Retina (tissue), 1 donor: ENCODE data around the gene IGSF3.
"Not testable (repeated sequence)": the region's sequence is repeated elsewhere in the genome, so short reads cannot be mapped to it uniquely, and the experiment has no call there.

Source experiments
- DNase-seq: peaks from one replicate; pipeline ENCODE4 v3.0.0-alpha.2; 2016

IGSF3 gene

DNA sequence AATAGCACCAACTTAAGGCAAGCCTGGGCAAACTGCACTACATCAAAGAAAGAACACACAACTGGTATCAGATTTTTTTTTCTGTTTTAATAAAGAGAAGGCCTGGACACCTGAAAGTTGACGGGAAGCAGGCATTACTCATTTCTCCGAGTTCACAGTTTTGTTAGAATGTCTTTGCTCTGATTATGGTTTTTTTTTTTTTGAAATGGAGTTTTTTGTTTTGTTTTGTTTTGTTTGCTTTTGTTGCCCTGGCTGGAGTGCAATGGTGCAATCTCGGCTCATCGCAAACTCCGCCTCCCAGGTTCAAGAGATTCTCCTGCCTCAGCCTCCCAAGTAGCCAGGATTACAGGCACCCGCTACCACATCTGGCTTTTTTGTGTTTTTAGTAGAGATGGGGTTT lies 9.7 kb downstream of the IGSF3 start:
- DNase-seq: not testable (repeated sequence)

DNA sequence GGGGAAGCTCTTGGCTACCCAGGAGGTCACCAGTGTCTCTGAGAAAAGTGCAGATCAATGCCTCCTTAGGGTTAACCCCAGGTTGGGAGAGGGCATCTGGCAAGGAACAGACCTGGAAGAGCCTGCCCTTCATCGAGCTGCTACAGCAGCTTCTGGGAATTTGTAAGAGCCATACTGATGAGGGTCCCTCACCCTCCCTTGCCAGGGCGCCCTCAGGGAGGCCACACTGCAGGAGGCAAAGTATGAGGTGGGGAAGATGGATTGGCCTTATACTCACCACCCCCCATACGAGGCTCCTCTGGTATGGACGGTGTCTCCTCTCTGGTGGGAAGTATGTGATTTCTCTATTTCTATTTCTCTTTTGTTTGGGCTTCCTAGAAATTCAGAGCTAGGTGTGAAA lies 13.2 kb downstream of the IGSF3 start:
- no peak for DNase-seq

DNA sequence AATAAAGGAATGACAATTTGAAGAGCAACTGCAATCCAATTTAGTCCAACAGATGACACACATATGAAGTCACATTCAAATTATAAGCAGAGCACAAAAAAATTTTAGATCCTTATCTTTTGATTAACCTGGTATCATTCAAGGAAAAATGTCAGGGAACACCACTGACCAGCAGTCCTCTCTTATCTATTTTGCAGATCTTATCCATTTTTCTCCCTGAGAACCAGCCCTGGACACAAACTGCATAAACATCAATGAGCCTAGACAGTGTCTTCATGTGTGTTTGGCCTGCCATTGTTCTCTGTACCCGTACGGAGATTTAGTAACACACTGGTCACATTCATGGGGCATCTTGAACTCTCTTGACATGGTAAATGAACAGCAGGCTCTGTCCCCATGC lies 14.9 kb downstream of the IGSF3 start:
- not testable (repeated sequence) for DNase-seq

DNA sequence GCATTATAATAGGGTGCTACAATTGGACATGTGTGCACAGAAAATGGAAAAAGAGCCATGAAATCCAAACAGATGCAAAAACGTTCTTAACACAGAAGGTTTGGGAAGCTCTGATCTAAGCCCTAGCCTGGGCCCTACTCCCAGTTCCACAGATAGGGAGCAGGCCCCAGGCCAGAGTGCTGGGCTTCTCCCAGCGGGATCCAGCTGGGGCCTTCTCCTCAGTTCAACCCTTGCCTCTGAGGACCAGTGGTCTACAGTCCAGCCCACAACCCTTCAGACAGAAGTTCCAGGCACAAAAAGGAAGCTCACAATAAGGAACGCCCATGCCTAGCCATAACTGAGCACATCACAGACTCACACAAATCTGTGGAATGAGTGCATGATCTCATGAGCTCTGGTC lies 16.8 kb downstream of the IGSF3 start:
- not testable (repeated sequence) for DNase-seq

DNA sequence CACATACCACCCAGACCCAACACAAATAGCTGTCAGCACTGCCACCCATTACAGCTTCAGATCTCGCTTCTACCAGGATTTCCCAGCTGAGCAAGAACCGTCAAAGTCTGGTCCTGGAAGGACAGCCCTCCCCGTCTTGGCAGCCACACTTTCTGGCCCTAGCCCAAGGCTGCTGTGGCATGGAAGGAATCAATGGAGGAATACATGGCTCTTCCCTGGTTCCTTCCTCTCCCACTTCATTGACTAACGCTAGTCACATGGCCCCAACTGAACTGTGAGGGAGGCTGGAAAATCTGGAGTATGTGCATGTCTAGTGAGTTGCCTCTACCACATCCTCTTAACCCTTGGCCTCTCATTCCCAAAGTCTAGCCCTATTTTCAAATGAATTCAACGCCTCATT lies 18.5 kb downstream of the IGSF3 start:
- not testable (repeated sequence) for DNase-seq

DNA sequence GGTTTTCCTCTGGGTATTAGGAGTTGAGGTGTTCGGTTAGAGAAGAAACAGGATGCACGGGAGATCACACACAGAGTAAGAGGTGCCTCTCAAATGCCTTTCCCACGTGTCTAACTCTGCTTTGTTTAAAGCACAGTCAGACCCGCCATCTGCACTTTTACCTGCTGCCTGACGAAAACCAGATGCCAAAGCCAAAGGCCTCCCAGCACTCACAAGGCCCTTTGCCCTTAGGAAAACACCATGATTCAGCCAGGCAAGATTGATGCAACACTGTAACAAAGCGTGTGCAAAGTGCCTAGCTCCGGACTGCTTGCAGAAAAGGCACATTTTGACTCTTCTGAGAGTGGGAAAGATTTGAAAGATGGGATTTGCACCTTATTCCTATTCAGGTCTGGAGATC lies 19.2 kb downstream of the IGSF3 start:
- not testable (repeated sequence) for DNase-seq

DNA sequence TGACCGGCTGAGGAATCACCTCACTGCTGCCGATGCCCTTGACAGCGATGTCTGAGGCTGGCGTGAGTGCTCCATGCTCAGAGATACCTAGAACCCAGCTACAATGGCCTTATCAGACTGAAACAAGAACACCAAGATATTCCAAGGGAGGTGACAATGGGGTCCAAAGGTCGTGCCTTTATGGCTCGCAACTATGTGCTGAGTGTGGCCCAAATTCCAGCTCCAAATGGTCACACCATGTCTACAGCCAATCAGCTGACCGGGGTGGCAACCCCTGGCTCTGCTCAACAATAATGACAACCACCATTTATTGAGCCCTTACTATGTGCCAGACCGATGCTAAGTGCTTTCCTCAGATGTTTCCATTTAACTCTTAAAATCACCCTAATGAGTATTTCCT lies 20.3 kb downstream of the IGSF3 start:
- not testable (repeated sequence) for DNase-seq

DNA sequence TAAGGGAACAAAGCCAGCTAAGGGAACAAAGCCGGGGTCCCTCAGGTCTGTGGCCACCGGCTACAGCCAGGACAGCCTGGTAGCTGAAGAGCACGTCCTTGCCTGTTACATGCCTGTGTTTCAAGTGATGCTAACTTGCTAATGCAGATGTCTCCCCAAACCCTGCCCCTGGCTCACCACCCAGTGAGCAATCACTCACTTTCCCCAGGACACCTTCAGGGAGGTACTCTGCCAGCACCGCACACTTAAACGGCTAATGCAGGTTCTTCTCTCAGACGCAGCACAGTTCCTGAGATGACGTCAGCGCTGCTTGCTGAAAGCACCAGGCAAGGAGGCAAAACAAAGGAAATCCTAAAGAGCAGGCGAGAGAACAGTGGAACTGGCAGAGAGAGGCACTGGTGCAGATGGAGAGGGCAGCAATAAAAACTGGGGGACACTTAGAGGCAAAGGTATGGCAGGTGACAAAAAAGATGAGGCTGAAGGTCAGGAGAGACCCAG lies 20.8 kb downstream of the IGSF3 start:
- DNase-seq: peak; percentile 57

DNA sequence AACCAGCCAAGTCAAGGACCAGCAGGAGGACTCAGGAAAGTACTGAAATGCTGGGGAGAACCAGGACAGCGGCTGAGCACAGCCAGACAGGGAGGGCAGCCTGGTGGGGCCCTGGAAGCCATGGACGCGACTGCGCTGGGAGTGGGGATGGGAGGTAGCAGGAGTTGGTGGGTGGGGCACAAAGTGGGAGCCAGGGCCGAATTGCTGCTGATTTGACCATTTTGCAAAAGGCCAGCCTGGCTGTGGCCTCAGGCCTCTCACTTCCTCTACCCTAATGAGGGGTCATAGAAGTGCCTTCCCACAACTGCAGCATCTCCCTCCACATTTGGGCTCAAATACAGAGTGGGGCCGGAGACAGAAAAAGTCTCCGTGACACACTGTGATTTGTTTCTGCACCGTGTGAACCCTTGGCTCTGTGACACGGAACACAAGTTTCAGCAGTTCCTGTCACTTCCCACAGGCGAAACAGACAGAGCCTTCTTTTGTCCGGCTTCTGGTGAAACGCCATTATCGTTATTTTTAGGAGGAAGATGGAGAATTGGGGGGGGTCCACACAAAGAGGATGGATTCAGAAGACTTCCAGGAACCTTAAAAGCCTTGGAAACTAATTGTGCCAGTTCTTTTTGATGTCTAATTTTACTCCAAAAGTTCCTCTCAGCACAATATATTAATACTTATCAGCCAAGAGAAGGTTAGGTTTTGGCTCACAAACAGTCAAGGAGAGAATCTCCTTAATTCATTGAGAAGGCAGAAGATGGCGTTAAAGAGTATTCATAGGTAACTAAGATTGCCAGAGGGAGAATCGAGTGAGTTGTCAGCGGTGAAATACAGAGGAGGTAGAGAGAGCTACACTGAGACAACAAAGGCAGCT lies 21.5 kb downstream of the IGSF3 start:
- peak; percentile 26 for DNase-seq

DNA sequence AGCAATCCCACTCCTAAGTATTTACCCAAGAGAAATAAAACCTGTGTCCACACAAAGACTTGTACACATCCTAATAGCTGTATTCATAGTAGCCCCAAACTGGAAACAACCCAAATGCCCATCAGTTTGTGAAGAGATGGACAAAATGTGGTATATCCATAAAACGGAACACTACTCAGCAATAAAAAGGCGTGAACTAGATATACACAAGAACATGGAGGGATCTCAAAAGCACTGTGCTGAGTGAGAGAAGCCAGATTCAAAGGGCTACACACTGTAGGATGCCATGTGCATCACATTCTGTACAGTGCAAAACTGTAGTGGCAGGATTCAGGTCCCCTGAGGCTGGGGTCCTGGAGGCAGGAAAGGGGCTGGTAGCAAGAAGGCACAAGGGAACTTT lies 22.5 kb downstream of the IGSF3 start:
- DNase-seq: not testable (repeated sequence)

DNA sequence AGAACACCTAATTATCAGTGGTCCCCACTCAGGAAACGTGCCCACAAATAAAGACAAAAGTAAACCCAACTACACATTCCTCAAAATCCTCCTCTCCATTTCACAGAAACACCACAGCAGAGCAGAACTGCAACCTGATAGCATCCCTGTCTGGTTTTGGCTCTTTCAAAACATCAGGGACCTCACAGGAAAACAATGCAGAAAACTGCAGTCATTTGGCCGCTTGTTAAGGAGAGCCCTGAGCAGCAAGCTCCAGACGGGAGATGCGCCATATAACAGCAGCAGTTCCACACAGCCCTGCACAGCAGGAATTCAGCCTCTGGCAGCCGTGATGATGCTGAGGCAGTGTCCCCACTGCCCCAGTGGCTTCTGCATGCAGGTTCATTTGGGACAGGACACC lies 23.4 kb downstream of the IGSF3 start:
- DNase-seq: not testable (repeated sequence)

DNA sequence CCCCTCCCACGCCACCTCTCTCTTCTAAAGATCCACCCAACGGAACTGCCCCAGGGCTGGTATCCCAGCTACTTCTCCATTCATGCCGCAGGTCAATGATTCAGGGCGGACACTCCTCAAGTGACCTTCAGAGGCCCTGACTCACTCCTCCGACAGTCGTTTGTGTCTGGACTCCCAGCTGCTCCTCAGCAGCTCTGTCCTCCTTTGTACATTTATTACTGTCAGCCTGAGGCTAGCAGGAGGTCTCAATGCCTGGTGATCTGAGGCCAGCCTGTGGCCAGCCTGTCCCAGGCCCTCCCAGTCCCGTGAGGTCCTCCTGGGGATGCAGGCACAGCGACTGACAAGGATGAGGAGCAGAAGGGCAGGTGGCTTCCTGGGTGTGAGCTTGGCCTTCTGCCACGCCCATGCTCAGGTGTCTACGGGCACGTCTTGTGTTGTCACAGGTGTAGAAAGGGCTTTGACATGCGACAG lies 24.2 kb downstream of the IGSF3 start:
- peak; percentile 14 for DNase-seq

DNA sequence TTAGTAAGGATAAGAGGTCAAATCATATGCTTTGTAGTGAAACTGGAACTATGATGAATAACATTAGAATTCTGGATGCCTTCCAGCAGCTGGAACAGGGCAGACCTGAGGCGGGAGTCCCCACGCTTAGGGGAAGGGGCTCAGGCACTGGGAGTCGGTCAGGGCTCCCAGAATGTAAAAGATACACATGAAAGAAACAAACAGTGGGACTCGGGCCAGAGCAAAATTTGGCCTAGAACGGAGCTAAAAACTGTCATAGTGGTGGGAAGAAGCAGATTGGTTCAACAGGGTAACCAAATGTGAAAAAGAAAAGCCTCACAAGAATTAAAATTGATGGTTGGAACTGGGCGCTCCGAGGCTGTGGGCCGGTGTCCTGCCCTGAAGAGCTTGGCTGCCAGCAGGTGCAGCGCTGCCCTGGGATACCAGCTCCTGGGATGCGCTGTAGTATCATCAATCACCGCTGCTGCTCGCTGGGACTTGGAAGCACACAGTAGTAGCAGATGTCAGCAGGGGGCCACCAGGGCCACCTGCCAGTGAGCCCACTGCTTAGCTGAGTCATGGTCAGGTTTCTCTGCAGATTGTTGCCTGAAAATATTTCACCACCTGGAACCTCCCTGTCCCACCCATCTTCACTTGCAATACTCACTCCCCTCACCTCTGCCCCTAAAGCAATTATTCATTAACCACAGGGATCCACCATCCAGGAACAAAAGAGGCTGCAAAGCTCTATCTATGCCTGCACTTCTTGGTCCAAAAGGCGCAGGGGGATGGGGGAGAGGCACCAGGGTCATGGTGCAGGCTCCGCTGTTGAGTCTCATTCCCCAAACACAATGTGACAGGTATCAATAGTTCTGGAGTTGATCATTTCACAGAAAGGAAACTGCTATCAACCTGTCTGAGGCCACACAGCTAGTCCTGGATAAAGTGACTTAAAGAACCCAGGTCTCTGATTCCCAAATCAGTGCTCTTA lies 24.9 kb downstream of the IGSF3 start:
- peak; percentile 16 for DNase-seq

DNA sequence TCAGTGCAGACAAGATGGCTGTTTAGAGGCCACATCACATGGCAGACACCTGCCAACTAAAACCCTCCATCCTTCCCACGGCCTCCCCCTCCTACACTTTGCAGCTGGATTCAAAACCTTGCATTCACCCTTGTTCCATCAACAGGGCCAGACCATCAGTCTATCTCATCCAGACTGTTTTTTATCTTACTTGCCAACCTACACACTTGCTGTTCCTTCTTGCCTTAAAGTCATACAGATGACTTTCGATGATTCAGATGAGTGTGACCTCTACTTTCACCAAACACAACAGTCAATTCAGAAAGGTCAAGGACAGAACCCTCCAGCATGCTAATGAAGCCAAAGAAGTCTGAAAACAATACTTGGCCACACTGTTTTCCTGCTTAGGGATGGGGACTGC lies 29.9 kb downstream of the IGSF3 start:
- DNase-seq: not testable (repeated sequence)

DNA sequence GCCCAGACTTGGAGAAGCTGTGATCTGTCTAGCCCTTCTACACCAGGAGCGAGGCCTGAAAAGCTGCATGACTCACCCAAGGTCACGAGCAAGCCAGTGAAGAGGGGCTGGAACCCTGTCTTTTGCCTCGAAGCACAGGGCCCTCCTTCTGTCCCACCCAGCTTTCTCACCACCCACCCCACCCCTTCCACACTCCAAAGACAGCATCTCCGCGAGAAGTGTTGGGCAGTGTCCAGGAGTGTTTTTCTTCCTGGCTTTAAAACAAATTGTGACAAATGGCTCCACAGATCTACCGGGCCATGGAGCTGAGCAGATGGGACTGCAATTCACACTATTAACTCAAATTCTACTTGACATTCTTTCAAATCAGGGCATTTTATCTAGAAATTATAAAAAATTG lies 30.9 kb downstream of the IGSF3 start:
- not testable (repeated sequence) for DNase-seq

DNA sequence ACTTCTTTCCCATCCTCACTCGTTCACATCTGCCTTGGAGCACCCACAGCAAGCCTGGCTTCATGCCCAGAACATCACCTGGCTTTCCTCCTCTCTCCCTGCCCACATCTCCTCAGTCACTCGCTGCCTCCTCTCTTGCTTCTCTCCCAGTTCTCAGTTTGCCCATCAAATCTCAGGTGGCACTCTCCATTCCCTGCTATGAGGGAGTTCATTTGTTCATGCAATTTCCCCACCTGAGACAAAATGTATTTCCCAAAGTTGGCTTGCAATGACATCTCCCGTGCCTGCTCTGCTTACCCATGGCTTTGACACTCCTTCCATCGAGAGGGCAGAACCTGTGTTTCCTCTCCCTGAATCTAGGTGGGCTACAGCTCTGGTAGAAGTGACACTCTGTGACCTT lies 33.1 kb downstream of the IGSF3 start:
- DNase-seq: not testable (repeated sequence)

DNA sequence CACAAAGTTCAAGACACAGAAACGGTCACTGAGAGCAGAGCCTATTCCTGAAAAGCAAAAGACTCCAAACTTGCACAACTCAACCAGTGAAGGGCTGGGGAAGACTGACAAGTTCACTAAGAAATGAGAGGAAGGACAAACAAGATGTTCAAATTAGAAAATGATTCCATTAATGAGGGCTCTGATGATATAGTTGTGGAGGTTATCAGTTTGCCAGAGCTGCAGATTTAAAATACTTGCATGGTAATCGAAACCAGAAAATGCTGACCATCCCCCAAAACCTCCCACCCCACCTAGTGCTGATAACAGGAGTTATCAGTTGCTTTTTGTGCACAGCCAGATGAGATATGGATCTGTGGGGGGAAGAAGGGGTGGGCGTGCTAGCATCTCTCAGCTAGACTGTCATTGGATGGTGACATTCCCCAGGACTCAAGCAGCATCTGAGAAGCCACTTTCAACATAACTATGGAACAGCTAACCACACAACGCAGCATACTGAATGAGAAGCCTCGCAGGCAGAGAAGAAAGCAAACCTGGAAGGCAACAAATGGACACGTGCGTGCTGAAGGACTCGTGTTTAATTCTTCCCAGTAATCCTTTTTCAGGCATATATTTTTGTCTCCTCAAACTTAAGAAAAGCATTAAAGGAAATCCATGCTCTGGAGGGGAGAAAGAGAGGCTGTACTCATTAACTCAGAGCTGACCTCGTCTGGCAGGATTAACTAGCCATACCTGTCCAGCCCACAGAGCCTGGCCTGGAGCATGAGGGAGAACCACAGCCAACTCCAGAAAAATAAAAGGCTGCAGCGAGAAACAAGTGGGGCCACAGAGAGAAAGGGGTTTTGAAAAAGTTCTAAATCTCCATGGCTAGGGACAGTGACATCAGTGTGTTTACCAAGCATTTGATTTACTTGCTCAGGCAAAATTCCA lies 35.3 kb downstream of the IGSF3 start:
- not testable (repeated sequence) for DNase-seq

DNA sequence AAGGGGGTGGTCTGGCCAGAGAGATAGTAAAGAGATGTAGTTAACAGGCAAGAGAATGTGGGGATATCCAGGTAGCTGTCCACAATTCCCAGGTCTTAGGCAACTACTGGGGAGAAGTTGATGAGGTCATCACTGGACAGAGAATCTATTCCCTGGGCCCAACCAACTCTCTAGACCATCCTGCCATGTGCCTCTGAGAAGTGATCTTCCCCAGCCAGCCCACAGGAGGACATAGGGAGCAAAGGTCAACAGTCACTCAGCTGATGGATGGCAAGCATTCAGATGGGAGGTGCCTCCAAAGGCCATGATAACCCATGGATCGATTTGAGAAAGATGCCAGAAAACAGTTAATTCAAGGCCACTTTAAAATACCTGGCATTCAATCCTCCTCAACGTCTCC lies 36.0 kb downstream of the IGSF3 start:
- not testable (repeated sequence) for DNase-seq

DNA sequence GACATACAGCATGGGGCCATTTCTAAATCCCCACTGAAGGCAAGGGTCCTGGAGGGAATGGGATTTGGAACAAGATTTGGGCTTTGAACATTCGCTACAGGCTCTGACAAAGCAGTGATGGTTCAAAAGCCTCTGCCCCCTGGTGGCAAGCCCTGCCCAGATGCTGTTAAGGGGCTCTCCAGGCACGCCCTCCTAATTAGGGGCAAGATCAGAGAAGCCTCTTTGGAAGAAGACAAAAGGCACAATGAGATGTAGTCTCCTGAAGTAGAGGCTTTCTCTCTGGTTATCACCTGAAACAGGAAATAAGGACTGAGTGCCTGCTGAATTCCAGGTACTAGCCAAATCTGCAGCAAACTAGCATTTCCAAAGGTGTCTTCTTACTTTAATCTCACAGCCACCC lies 37.5 kb downstream of the IGSF3 start:
- DNase-seq: not testable (repeated sequence)

DNA sequence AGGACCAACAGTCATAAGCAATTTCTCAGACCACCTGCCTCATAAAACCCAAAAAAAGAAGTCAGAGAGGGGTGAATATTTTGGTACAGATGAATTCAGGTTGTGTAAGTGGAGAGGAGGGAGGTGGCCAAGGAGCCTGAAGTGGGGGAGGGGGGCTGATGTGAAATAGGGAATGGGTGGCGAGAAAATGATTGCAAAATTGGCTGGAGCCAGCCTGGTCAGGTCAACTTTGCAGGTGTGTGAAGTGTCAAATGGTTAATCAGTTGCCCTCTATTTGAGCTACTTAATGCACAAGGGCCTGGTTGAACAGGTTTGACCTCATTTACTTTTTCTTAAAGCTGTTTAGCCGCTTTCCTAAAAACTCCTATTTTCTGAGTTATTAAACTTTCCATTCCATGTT lies 38.1 kb downstream of the IGSF3 start:
- not testable (repeated sequence) for DNase-seq

DNA sequence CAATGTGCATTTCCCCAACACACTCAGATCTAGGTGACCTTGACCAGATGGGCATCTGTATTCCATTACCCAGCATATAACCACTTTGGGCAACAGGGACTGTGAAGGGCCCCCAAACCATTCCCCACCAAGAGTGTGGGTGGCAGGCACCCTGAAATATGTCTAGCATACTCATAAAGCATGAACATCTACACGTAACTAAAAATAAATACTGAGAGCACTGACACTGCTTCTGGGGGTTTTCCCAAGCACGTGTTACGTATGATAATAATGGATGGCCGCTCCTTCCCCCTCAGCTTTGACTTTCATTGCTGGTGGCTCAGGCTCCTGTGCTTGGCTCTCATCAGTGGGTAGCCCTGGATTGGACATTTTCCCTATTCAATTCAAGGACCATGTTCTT lies 39.1 kb downstream of the IGSF3 start:
- no peak for DNase-seq

DNA sequence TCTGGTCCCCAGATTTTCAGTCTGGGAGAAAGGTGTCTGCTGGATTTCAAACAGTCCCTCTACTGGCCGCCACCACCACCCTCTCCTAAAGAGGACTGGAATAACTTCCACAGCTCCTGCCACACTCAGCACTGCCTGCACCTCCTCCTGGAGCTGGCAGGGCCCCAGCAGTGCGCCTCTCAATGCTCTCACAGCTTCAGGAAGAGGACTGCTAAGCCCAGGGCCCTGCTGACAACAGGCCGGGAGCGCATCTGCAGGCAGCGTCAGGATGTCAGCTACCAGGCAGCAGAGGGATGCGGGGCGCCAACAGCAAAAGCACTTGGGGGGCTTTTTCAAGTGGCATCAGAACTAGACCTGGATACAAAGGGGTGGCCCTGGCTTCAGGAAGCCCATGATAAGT lies 40.2 kb downstream of the IGSF3 start:
- DNase-seq: not testable (repeated sequence)
